Endometrium (tissue), 2 donors: Measurements from ENCODE around the gene DOCK3.
"Not testable (repeated sequence)": the region's sequence is repeated elsewhere in the genome, so short reads cannot be mapped to it uniquely, and the experiment has no call there.

ENCODE experiments used
- FAIRE-seq: peaks from 2 replicates; lab custom pipeline; 2012; peaks lifted over from hg19 to GRCh38; lab: Jason Lieb, UNC
- donor health status: control.
- donor health status: control.

Gene DOCK3

GRCh38 chr3:50883755-50884154 lies 209.0 kb downstream of the DOCK3 start:
- FAIRE-seq: no peak

- FAIRE-seq: no peak
These were observed 210.5 kb downstream of the DOCK3 start for GRCh38 chr3:50885070-50885850.

GRCh38 chr3:50890688-50891344 lies 216.1 kb downstream of the DOCK3 start:
- no peak for FAIRE-seq

- not testable (repeated sequence) for FAIRE-seq
These were observed 226.4 kb downstream of the DOCK3 start for GRCh38 chr3:50901097-50901496.

- FAIRE-seq: no peak
These were observed 238.0 kb downstream of the DOCK3 start for GRCh38 chr3:50912746-50913145.

- FAIRE-seq: no peak
These were observed 238.5 kb downstream of the DOCK3 start for GRCh38 chr3:50913260-50913659.

GRCh38 chr3:50922071-50922470 lies 247.3 kb downstream of the DOCK3 start:
- not testable (repeated sequence) for FAIRE-seq

- FAIRE-seq: no peak
These were observed 249.2 kb downstream of the DOCK3 start for GRCh38 chr3:50923955-50924354.

GRCh38 chr3:50924638-50925037 lies 249.9 kb downstream of the DOCK3 start:
- FAIRE-seq: no peak

- no peak for FAIRE-seq
These were observed 252.1 kb downstream of the DOCK3 start for GRCh38 chr3:50926868-50927267.

- no peak for FAIRE-seq
These were observed 255.9 kb downstream of the DOCK3 start for GRCh38 chr3:50930371-50931208.

GRCh38 chr3:50932918-50933317 lies 258.2 kb downstream of the DOCK3 start:
- not testable (repeated sequence) for FAIRE-seq

- FAIRE-seq: no peak
These were observed 261.7 kb downstream of the DOCK3 start for GRCh38 chr3:50936389-50936788.

GRCh38 chr3:50947419-50947818 lies 272.7 kb downstream of the DOCK3 start:
- FAIRE-seq: no peak

- FAIRE-seq: no peak
These were observed 275.9 kb downstream of the DOCK3 start for GRCh38 chr3:50950591-50950990.

GRCh38 chr3:50953825-50954414 lies 279.2 kb downstream of the DOCK3 start:
- FAIRE-seq: no peak

- no peak for FAIRE-seq
These were observed 286.7 kb downstream of the DOCK3 start for GRCh38 chr3:50961386-50961785.

GRCh38 chr3:50971487-50971924 lies 296.8 kb downstream of the DOCK3 start:
- no peak for FAIRE-seq

GRCh38 chr3:50972029-50972428 lies 297.3 kb downstream of the DOCK3 start:
- FAIRE-seq: no peak

GRCh38 chr3:50978586-50978985 lies 303.9 kb downstream of the DOCK3 start:
- FAIRE-seq: not testable (repeated sequence)

- no peak for FAIRE-seq
These were observed 304.4 kb downstream of the DOCK3 start for GRCh38 chr3:50978991-50979667.
